Endodermal cell (in vitro differentiated cells): Measurements from ENCODE around the gene PPAN. TPM values are rescaled to one million over a fixed set of nuclear protein-coding genes. Genes with fewer than 3 reads are reported as not detected.

Experiments
- DNase-seq: peaks from one replicate; pipeline ENCODE4 v3.0.0-alpha.2; 2017
- H3K27ac ChIP-seq: 2 replicates; pipeline ENCODE4 v1.5.1; 2013; ENCODE audit warnings: mild to moderate bottlenecking, low read depth, low read length, moderate library complexity
- H3K27me3 ChIP-seq: 2 replicates; pipeline ENCODE4 v1.6.1; 2013; ENCODE audit warnings: mild to moderate bottlenecking, low read length, moderate library complexity; ENCODE audit not compliant: insufficient read depth, control insufficient read depth, poor library complexity, severe bottlenecking
- H3K36me3 ChIP-seq: 2 replicates; pipeline ENCODE4 v1.7.0; 2013; ENCODE audit warnings: mild to moderate bottlenecking, low read length, moderate library complexity; ENCODE audit not compliant: control insufficient read depth, insufficient read depth
- H3K4me1 ChIP-seq: one replicate; pipeline ENCODE4 v1.7.0; 2013; ENCODE audit warnings: low read length; ENCODE audit not compliant: control insufficient read depth, insufficient read depth
- H3K4me3 ChIP-seq: 2 replicates; pipeline ENCODE4 v1.5.1; 2013; ENCODE audit warnings: mild to moderate bottlenecking, low read length, moderate library complexity
- H3K9ac ChIP-seq: 2 replicates; pipeline ENCODE4 v1.6.1; 2013; ENCODE audit warnings: mild to moderate bottlenecking, low read length, moderate library complexity; ENCODE audit not compliant: poor library complexity, severe bottlenecking; ENCODE audit errors: extremely low read depth
- H3K9me3 ChIP-seq: 2 replicates; pipeline ENCODE4 v1.6.1; 2013; ENCODE audit warnings: mild to moderate bottlenecking, low read length, moderate library complexity; ENCODE audit not compliant: control insufficient read depth
- H3K27ac Mint-ChIP-seq: 2 replicates; pipeline ENCODE4 v1.8.0; 2020; ENCODE audit warnings: mixed read lengths
- H3K27me3 Mint-ChIP-seq: 2 replicates; pipeline ENCODE4 v1.8.0; 2021; ENCODE audit warnings: mild to moderate bottlenecking, mixed read lengths; ENCODE audit not compliant: insufficient read depth
- H3K36me3 Mint-ChIP-seq: 2 replicates; pipeline ENCODE4 v1.8.0; 2020; ENCODE audit warnings: low read depth, mixed read lengths
- H3K4me1 Mint-ChIP-seq: 2 replicates; pipeline ENCODE4 v1.8.0; 2020; ENCODE audit warnings: mixed read lengths
- H3K4me3 Mint-ChIP-seq: 2 replicates; pipeline ENCODE4 v1.8.0; 2020; ENCODE audit warnings: mild to moderate bottlenecking, moderate library complexity, mixed read lengths
- H3K9me3 Mint-ChIP-seq: 2 replicates; pipeline ENCODE4 v1.8.0; 2020; ENCODE audit warnings: mild to moderate bottlenecking, mixed read lengths
- CTCF ChIP-seq: fragments of 200-600 bp; sonication (generic); conservative IDR thresholded peaks from 2 replicates; pipeline ENCODE4 v1.5.0; 2021; ENCODE audit warnings: antibody characterized with exemption, mild to moderate bottlenecking
- WGBS, 2 experiments: methylation state at CpG; one replicate each; pipeline versions ENCODE4 v1.1.5 to v1.1.7; 2013; ENCODE audit warnings: missing lambda C conversion rate in 2 of 2, mixed read lengths in 1 of 2; ENCODE audit not compliant: insufficient coverage in 1 of 2, insufficient read length in 1 of 2; 5-methylcytosine and 5-hydroxymethylcytosine counted together
- long read RNA-seq, 4 experiments: library from polyadenylated mRNA in 2 of 4; library from RNA in 1 of 4; library from capped mRNA in 1 of 4; stranded (forward) in 3 of 4; unstranded in 1 of 4; transcript quantifications; one replicate each; pipeline ENCODE4 v2.0.0, GENCODE V29; 2020 to 2021; ENCODE audit warnings: inconsistent platforms in 1 of 4
- polyA plus RNA-seq, 2 experiments: library from polyadenylated mRNA; stranded (reverse); fragments of 50-300 nt; gene quantifications; one replicate each; pipeline ENCODE4 v1.2.3, GENCODE V29; 2013
- total RNA-seq, 2 donors: library from RNA; stranded (reverse); fragmentation: NEBNext Ultra II Directional in 1 of 2; extraction: Animal tissue kit (Norgen Biotek cat#: 25700) in 1 of 2; gene quantifications; 2 replicates in 1 of 2; 3 replicates in 1 of 2; pipeline ENCODE4 v1.2.1, GENCODE V29; 2021

The PPAN gene
- total RNA-seq = 10 to 100 TPM; 40.3 to 54.0 TPM
- polyA plus RNA-seq (2013, experiment 1 of 2) = 31.6 TPM
- 28.0 TPM for polyA plus RNA-seq (2013, experiment 2 of 2)
- long read RNA-seq, experiment 1, partial matches to known transcripts = 1 of 1 reads
- long read RNA-seq, experiment 1, other reads (novel, unspliced or antisense) = 0 of 1 reads
- long read RNA-seq, experiment 2, transcript PPAN-201 (12 exons, 1,657 nt) = major isoform, 77 of 86 reads
- long read RNA-seq, experiment 2, partial matches to known transcripts = 0 of 86 reads
- long read RNA-seq, experiment 2, other reads (novel, unspliced or antisense) = 5 of 86 reads
- long read RNA-seq, experiment 3, transcript PPAN-202 (11 exons, 1,575 nt) = minor isoform, 5 of 40 reads
- long read RNA-seq, experiment 3, transcript PPAN-201 (12 exons, 1,657 nt) = major isoform, 32 of 40 reads
- long read RNA-seq, experiment 3, partial matches to known transcripts = 0 of 40 reads
- long read RNA-seq, experiment 3, other reads (novel, unspliced or antisense) = 3 of 40 reads
- long read RNA-seq, experiment 4, transcript PPAN-201 (12 exons, 1,657 nt) = major isoform, 43 of 57 reads
- long read RNA-seq, experiment 4, partial matches to known transcripts = 2 of 57 reads
- long read RNA-seq, experiment 4, other reads (novel, unspliced or antisense) = 9 of 57 reads

GRCh38 chr19:10106100-10106936 lies at the start of gene PPAN:
TSS of gene PPAN (plus strand) at chr19:10106362. CDS start at chr19:10106395, 33 bp downstream.
- H3K27me3 ChIP-seq = no peaks in the 10 kb centered on the region
- H3K4me1 Mint-ChIP-seq = peaks cover 7% of the 10 kb centered on the region
- peaks cover 38% of the 10 kb centered on the region for H3K36me3 ChIP-seq
- no peaks in the 10 kb centered on the region for H3K9me3 ChIP-seq
- H3K4me3 ChIP-seq = peak within 1 kb of the TSS; percentile 90
- peak within 1 kb of the TSS; percentile 59 for H3K27ac ChIP-seq
- H3K9me3 Mint-ChIP-seq = no peaks in the 10 kb centered on the region
- no peak for TF ChIP-seq CTCF
- H3K9ac ChIP-seq = peak within 1 kb of the TSS; percentile 85
- WGBS, 2 experiments = 1% methylated on average over 44 to 71 of the region's 71 CpGs
- peaks cover 2% of the 10 kb centered on the region for H3K27me3 Mint-ChIP-seq
- H3K27ac Mint-ChIP-seq = peak within 1 kb of the TSS; percentile 83
- H3K4me3 Mint-ChIP-seq = peak within 1 kb of the TSS; percentile 82
- peak; percentile 98 for DNase-seq
- peaks cover 39% of the 10 kb centered on the region for H3K36me3 Mint-ChIP-seq
- H3K4me1 ChIP-seq = peaks cover 3% of the 10 kb centered on the region

DNA sequence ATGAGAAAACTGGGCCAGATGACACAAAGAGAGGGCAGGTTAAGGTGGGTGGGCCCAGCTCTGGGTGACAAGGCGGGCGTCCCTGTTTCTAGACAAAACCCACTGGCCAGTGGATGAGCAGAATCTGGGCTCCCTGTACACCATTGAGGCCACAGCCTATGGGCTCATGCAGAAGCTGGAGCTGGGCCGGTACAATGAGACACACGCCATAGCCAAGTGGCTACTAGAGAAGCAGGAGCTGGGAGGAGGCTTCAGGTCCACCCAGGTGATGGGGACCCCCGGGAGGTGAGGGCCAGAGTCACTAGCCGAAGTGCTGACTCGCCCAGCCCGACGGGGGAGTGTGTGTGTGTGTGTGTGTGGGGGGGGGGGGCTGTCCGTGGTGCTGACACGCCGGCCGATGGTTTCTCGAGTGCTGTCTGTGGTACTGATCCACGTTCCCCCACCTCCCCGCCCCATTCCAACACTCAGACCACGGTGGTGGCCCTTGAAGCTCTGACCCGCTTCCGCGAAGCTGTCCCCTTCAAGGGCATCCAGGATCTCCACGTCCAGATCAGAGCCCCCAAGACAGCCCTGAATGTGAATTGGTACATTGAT lies 44.3 kb upstream of the PPAN start:
- peak; percentile 86 for DNase-seq
- H3K27me3 Mint-ChIP-seq = peaks cover 34% of the 10 kb centered on the region
- WGBS, 2 experiments = 34 to 40% methylated on average over 7 to 16 of the region's 21 CpGs
- H3K9me3 Mint-ChIP-seq = no peaks in the 10 kb centered on the region
- Histone ChIP-seq H3K4me3 (no peak overlapping the region), H3K4me1 (no peaks in the 10 kb centered on the region), H3K27me3 (peaks cover 23% of the 10 kb centered on the region), H3K9me3 (no peaks in the 10 kb centered on the region), H3K36me3 (no peaks in the 10 kb centered on the region), H3K9ac (no peak overlapping the region), H3K27ac (no peak overlapping the region)
- H3K36me3 Mint-ChIP-seq = no peaks in the 10 kb centered on the region
- no peak for TF ChIP-seq CTCF
- H3K27ac Mint-ChIP-seq = no peak overlapping the region
- no peaks in the 10 kb centered on the region for H3K4me1 Mint-ChIP-seq
- H3K4me3 Mint-ChIP-seq = no peak overlapping the region

DNA sequence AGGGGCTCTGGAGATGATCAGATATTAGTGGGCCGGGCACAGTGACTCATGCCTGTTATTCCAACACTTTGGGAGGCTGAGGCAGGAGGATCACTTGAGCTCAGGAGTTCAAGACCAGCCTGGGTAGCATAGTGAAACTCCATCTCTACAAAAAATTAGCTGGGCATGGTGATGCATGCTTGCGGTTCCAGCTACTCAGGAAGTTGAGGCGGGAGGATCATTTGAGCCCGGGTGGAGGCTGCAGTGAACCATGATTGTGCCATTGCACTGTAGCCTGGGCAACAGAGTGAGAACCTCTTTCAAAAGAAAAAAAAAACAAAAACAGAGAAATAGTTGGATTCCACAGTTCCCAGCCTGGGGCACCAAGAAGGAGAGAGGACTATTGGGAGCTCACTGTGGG lies 38.0 kb upstream of the PPAN start:
- no peaks in the 10 kb centered on the region for H3K36me3 ChIP-seq
- H3K27ac Mint-ChIP-seq = no peak overlapping the region
- H3K27me3 Mint-ChIP-seq = peaks cover 35% of the 10 kb centered on the region
- no peaks in the 10 kb centered on the region for H3K9me3 ChIP-seq
- H3K4me3 ChIP-seq = no peak overlapping the region
- no peak for TF ChIP-seq CTCF
- no peak for DNase-seq
- no peak overlapping the region for H3K27ac ChIP-seq
- 79 to 89% methylated on average over 4 of the region's 4 CpGs for WGBS, 2 experiments
- H3K36me3 Mint-ChIP-seq = no peaks in the 10 kb centered on the region
- H3K4me1 ChIP-seq = no peaks in the 10 kb centered on the region
- H3K4me1 Mint-ChIP-seq = no peaks in the 10 kb centered on the region
- H3K27me3 ChIP-seq = peaks cover 6% of the 10 kb centered on the region
- H3K4me3 Mint-ChIP-seq = no peak overlapping the region
- H3K9ac ChIP-seq = no peak overlapping the region
- peaks cover 3% of the 10 kb centered on the region for H3K9me3 Mint-ChIP-seq
